GM12872 (cell line): ENCODE results near the gene SPATA1.

Source experiments
- TF ChIP-seq, protein P1 (sequence below): IDR thresholded peaks from 3 replicates; pipeline ENCODE4 v1.5.1; 2011; ENCODE audit warnings: low read depth, mild to moderate bottlenecking, low read length, moderate library complexity; ENCODE audit not compliant: insufficient read depth

SPATA1 gene

GRCh38 chr1:84598418-84598817 lies 92.2 kb downstream of the SPATA1 start:
- TF ChIP-seq, protein P1, sequence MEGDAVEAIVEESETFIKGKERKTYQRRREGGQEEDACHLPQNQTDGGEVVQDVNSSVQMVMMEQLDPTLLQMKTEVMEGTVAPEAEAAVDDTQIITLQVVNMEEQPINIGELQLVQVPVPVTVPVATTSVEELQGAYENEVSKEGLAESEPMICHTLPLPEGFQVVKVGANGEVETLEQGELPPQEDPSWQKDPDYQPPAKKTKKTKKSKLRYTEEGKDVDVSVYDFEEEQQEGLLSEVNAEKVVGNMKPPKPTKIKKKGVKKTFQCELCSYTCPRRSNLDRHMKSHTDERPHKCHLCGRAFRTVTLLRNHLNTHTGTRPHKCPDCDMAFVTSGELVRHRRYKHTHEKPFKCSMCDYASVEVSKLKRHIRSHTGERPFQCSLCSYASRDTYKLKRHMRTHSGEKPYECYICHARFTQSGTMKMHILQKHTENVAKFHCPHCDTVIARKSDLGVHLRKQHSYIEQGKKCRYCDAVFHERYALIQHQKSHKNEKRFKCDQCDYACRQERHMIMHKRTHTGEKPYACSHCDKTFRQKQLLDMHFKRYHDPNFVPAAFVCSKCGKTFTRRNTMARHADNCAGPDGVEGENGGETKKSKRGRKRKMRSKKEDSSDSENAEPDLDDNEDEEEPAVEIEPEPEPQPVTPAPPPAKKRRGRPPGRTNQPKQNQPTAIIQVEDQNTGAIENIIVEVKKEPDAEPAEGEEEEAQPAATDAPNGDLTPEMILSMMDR: no peak

DNA sequence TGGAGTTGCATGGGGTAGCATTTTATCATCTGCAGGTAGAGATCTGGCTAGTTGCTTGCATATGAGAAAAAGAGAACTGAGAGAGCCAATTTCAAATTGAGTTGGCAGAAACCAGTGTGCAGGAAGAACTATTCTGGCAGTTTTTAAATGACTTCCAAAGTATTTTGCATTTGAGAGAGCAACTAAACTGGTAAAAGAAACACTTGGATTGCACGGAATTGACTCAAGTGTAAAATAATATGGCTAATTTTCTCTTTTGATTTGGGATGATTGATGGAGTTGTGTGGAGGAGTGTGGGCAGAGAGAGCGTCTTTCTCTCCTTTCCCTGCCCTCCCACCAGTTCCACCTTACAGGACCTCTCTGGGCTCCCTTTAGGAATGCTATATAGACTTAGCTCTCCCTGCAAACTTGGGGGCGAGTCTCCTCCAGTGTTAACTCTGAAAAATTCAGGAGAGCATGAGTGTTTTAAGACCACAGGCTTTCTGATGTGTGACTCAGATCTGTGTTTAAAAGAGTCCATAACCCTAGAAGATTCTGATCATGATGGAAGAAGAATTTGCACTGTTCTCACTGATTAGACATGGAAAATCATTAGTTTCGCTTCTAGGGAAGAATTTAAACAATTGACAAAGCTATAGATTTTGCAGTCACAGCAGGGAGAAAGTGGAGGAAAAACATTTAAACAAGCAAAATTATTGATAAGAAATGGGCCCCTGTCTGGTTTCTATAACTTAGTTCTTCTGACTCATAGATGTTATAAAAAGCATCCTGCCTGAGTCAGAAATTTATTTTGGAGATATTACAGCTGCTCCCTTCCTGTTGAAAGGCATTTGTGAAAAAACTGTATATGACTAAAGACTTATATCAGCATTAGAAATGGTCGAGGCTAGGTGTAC lies 92.9 kb downstream of the SPATA1 start:
- TF ChIP-seq, protein P1: no peak

- TF ChIP-seq, protein P1: no peak
Observed at GRCh38 chr1:84600796-84601195, 94.6 kb downstream of the SPATA1 start.

DNA sequence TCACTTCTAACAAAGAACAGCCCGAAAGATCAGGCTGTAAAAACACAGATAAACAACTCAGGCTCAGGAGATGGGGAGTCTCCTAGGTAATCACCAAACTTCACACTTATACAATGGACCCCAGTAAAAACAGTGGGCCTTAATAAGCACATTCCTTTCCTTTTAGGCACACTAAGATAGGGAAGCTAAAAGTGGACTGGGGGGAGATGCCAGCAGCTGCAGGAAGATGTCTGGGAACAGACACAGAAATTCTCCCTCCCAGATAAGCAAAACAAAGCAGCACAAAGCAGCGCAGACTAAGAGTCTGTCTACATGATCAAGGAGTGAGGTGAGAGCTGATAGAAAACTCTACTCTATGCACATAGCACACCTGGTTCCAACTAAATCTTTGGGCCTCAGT lies 97.0 kb downstream of the SPATA1 start:
- TF ChIP-seq, protein P1: no peak

- TF ChIP-seq, protein P1: 0 out of 3 replicates have a peak, but pooled peaks have one; percentile 11
Observed at GRCh38 chr1:84603941-84604830, 98.0 kb downstream of the SPATA1 start.

DNA sequence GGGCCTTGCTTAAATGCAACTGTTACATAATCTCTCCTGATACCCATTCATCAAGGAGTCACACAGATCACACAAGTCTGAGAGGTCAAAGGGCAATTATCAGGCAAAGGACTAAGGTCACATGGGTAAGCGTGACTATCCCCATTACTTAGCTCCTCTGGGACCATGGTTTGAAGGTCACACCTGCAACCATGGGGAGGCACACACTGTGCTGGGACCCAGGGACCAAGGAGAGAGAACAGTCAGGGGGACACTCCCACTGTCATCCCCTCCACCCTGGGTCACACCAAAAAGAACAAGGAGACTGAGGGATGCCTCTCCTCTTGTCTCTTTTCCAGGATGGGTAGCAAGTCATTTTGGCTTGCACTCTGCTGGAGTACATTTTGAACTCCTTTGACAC lies 99.0 kb downstream of the SPATA1 start:
- TF ChIP-seq, protein P1: no peak

DNA sequence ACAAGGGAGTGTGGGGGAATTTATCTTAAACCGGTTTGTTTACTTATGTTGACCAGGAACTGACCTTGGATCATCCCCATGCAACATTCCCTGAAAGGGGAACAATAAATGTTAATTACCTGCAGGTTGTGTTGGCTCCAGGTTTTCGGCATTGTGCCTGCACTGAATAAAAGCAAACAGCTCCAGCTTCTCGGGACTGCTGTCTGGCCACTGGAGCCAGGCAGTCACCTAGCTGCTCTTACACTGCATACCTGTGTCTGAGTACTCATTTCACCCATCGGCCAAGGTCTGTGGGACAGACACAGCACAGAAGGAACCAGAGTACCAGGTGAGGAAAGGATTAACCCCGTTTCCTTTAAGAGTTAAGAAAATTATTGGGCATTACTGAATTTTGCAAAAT lies 100.8 kb downstream of the SPATA1 start:
- TF ChIP-seq, protein P1: no peak
